Dendritic cell treated with granulocyte-macrophage colony-stimulating factor and Interleukin-4, amounts not matched to agents 40 ng/mL and 50 ng/mL, for 4 days (primary cell): ENCODE measurements around the gene NUTM2D.
"Not testable (repeated sequence)": the region's sequence is repeated elsewhere in the genome, so short reads cannot be mapped to it uniquely, and the experiment has no call there.

Source experiments
- H3K27ac Mint-ChIP-seq: one replicate; pipeline ENCODE4 v1.8.0; 2022; ENCODE audit warnings: mild to moderate bottlenecking, mixed read lengths
- H3K27me3 Mint-ChIP-seq: one replicate; pipeline ENCODE4 v1.8.0; 2022; ENCODE audit warnings: mild to moderate bottlenecking, mixed read lengths
- H3K36me3 Mint-ChIP-seq: one replicate; pipeline ENCODE4 v1.8.0; 2022; ENCODE audit warnings: low read depth, mixed read lengths
- H3K4me1 Mint-ChIP-seq: one replicate; pipeline ENCODE4 v1.8.0; 2022; ENCODE audit warnings: low read depth, mixed read lengths
- H3K4me3 Mint-ChIP-seq: one replicate; pipeline ENCODE4 v1.8.0; 2022; ENCODE audit warnings: mild to moderate bottlenecking, moderate library complexity, mixed read lengths
- H3K9me3 Mint-ChIP-seq: one replicate; pipeline ENCODE4 v1.8.0; 2022; ENCODE audit warnings: mixed read lengths
- intact Hi-C: fragments of 100-400 bp; cut with micrococcal nuclease; formaldehyde crosslinking; loops from one replicate; pipeline ENCODE4 v1.15.0; 2022

The NUTM2D gene

GRCh38 chr10:87357444-87357843 lies at the start of gene NUTM2D:
TSS of gene NUTM2D (plus strand) at chr10:87357744. CDS start at chr10:87358266, 522 bp downstream.
- intact Hi-C loops, H3K36me3 Mint-ChIP-seq, H3K4me3 Mint-ChIP-seq, H3K27me3 Mint-ChIP-seq, H3K9me3 Mint-ChIP-seq, H3K27ac Mint-ChIP-seq, H3K4me1 Mint-ChIP-seq: not testable (repeated sequence)

- H3K27ac Mint-ChIP-seq, H3K27me3 Mint-ChIP-seq, H3K36me3 Mint-ChIP-seq, H3K4me3 Mint-ChIP-seq, H3K4me1 Mint-ChIP-seq, H3K9me3 Mint-ChIP-seq, intact Hi-C loops: not testable (repeated sequence)
Observed at GRCh38 chr10:87308702-87309101, 48.8 kb upstream of the NUTM2D start.

GRCh38 chr10:87309657-87310056 lies 47.9 kb upstream of the NUTM2D start:
- H3K9me3 Mint-ChIP-seq, H3K4me3 Mint-ChIP-seq, H3K27me3 Mint-ChIP-seq, H3K36me3 Mint-ChIP-seq, H3K27ac Mint-ChIP-seq, H3K4me1 Mint-ChIP-seq, intact Hi-C loops: not testable (repeated sequence)

GRCh38 chr10:87311521-87311920 lies 46.0 kb upstream of the NUTM2D start:
- H3K9me3 Mint-ChIP-seq, H3K4me3 Mint-ChIP-seq, intact Hi-C loops, H3K27ac Mint-ChIP-seq, H3K27me3 Mint-ChIP-seq, H3K36me3 Mint-ChIP-seq: not testable (repeated sequence)
- peaks cover 13% of the 10 kb centered on the region for H3K4me1 Mint-ChIP-seq

- peaks cover 13% of the 10 kb centered on the region for H3K4me1 Mint-ChIP-seq
- H3K9me3 Mint-ChIP-seq, H3K4me3 Mint-ChIP-seq, H3K27me3 Mint-ChIP-seq, H3K36me3 Mint-ChIP-seq, intact Hi-C loops: not testable (repeated sequence)
- peak overlapping the region; percentile 34 for H3K27ac Mint-ChIP-seq
Observed at GRCh38 chr10:87313649-87314359, 43.7 kb upstream of the NUTM2D start.

- H3K27ac Mint-ChIP-seq = peak overlapping the region; percentile 34
- H3K36me3 Mint-ChIP-seq, intact Hi-C loops, H3K27me3 Mint-ChIP-seq, H3K9me3 Mint-ChIP-seq, H3K4me3 Mint-ChIP-seq: not testable (repeated sequence)
- H3K4me1 Mint-ChIP-seq = peaks cover 13% of the 10 kb centered on the region
Observed at GRCh38 chr10:87314360-87314973, 43.1 kb upstream of the NUTM2D start.

GRCh38 chr10:87321505-87321904 lies 36.0 kb upstream of the NUTM2D start:
- H3K4me1 Mint-ChIP-seq, H3K36me3 Mint-ChIP-seq, H3K27me3 Mint-ChIP-seq, H3K9me3 Mint-ChIP-seq, H3K27ac Mint-ChIP-seq, intact Hi-C loops, H3K4me3 Mint-ChIP-seq: not testable (repeated sequence)

GRCh38 chr10:87324559-87324958 lies 33.0 kb upstream of the NUTM2D start:
- peaks cover 16% of the 10 kb centered on the region for H3K36me3 Mint-ChIP-seq
- H3K9me3 Mint-ChIP-seq, H3K4me3 Mint-ChIP-seq, H3K4me1 Mint-ChIP-seq, H3K27ac Mint-ChIP-seq, H3K27me3 Mint-ChIP-seq, intact Hi-C loops: not testable (repeated sequence)

GRCh38 chr10:87327958-87328357 lies 29.6 kb upstream of the NUTM2D start:
- intact Hi-C loops, H3K27ac Mint-ChIP-seq, H3K9me3 Mint-ChIP-seq, H3K4me3 Mint-ChIP-seq, H3K4me1 Mint-ChIP-seq, H3K36me3 Mint-ChIP-seq, H3K27me3 Mint-ChIP-seq: not testable (repeated sequence)

GRCh38 chr10:87329131-87329530 lies 28.4 kb upstream of the NUTM2D start:
- H3K36me3 Mint-ChIP-seq, H3K4me1 Mint-ChIP-seq, H3K27ac Mint-ChIP-seq, intact Hi-C loops, H3K27me3 Mint-ChIP-seq, H3K9me3 Mint-ChIP-seq, H3K4me3 Mint-ChIP-seq: not testable (repeated sequence)

- H3K9me3 Mint-ChIP-seq, H3K4me3 Mint-ChIP-seq, H3K27ac Mint-ChIP-seq, intact Hi-C loops, H3K4me1 Mint-ChIP-seq, H3K27me3 Mint-ChIP-seq: not testable (repeated sequence)
- H3K36me3 Mint-ChIP-seq = peaks cover 28% of the 10 kb centered on the region
Observed at GRCh38 chr10:87332687-87333086, 24.9 kb upstream of the NUTM2D start.

- H3K9me3 Mint-ChIP-seq, H3K4me3 Mint-ChIP-seq, intact Hi-C loops, H3K27ac Mint-ChIP-seq, H3K27me3 Mint-ChIP-seq: not testable (repeated sequence)
- Mint-ChIP-seq H3K4me1 (peaks cover 18% of the 10 kb centered on the region), H3K36me3 (peaks cover 25% of the 10 kb centered on the region)
Observed at GRCh38 chr10:87340411-87340810, 17.1 kb upstream of the NUTM2D start.

- Mint-ChIP-seq H3K36me3 (peaks cover 25% of the 10 kb centered on the region), H3K4me1 (peaks cover 18% of the 10 kb centered on the region), H3K27ac (peak overlapping the region; percentile 88), H3K4me3 (peak overlapping the region; percentile 88)
- H3K9me3 Mint-ChIP-seq, H3K27me3 Mint-ChIP-seq, intact Hi-C loops: not testable (repeated sequence)
Observed at GRCh38 chr10:87341546-87342142, 15.9 kb upstream of the NUTM2D start.

- H3K9me3 Mint-ChIP-seq, intact Hi-C loops, H3K27me3 Mint-ChIP-seq: not testable (repeated sequence)
- H3K4me1 Mint-ChIP-seq = peaks cover 18% of the 10 kb centered on the region
- peak overlapping the region; percentile 88 for H3K27ac Mint-ChIP-seq
- H3K4me3 Mint-ChIP-seq = peak overlapping the region; percentile 72
- peaks cover 23% of the 10 kb centered on the region for H3K36me3 Mint-ChIP-seq
Observed at GRCh38 chr10:87342249-87342710, 15.3 kb upstream of the NUTM2D start.
